Measurements from ENCODE around the gene ETV3. TPM values are rescaled to one million over a fixed set of nuclear protein-coding genes. Genes with fewer than 3 reads are reported as not detected.
A peak's percentile ranks its signal among the peaks of the same experiment; 100 is the strongest.

Gene ETV3
- total RNA-seq, 2 experiments from 2014 or later, result 47.7 to 47.9 TPM

GRCh38 chr1:157090771-157091170, 47.4 kb downstream of the ETV3 start:
- H3K4me3 Mint-ChIP-seq, result no peak overlapping the region
- ChIA-PET POLR2A (interaction anchor here (0.9 to 1.5 kb wide), 3 partner anchors 28 to 65 kb away, joined by 3 to 18 read pairs (median 3); no protein-coding TSS in a partner anchor), CTCF (interaction anchor here (0.8 to 13.6 kb wide), 25 partner anchors 8 to 252 kb away, joined by 3 to 562 read pairs (median 9); partner anchors contain the start of genes ETV3 and ETV3L)
- DNase-seq, result no peak
- TF ChIP-seq CTCF (IDR thresholded peaks at IDR 0.05), result no peak
- ATAC-seq, result no peak
- intact Hi-C loops (cut with micrococcal nuclease), result loop anchor here (2.0 kb wide), 1 partner anchor 66 kb away; no protein-coding TSS in a partner anchor
- H3K27ac Mint-ChIP-seq, result no peak overlapping the region
- H3K36me3 Mint-ChIP-seq (ENCODE audit: low read depth), result no peaks in the 10 kb centered on the region
- H3K4me1 Mint-ChIP-seq (ENCODE audit: low read depth), result no peaks in the 10 kb centered on the region
- peaks cover 5% of the 10 kb centered on the region for H3K27me3 Mint-ChIP-seq
- H3K9me3 Mint-ChIP-seq, result no peaks in the 10 kb centered on the region

- POLR2A ChIA-PET, result interaction anchor here (0.7 to 1.5 kb wide), 4 partner anchors 29 to 67 kb away, joined by 3 to 18 read pairs (median 3); no protein-coding TSS in a partner anchor
- peak; percentile 92 for ATAC-seq
Measured at GRCh38 chr1:157090196-157090647, 48.0 kb downstream of the ETV3 start.

GRCh38 chr1:157089789-157090188, 48.4 kb downstream of the ETV3 start:
- DNase-seq, result no peak
- H3K9me3 Mint-ChIP-seq, result no peaks in the 10 kb centered on the region
- ATAC-seq, result peak; percentile 24
- H3K4me3 Mint-ChIP-seq, result no peak overlapping the region
- CTCF ChIA-PET, result interaction anchor here (0.6 to 13.6 kb wide), 47 partner anchors 9 to 748 kb away, joined by 3 to 562 read pairs (median 4); partner anchors contain the start of genes ETV3 and ETV3L
- no peak for TF ChIP-seq CTCF (IDR thresholded peaks at IDR 0.05)
- POLR2A ChIA-PET, result interaction anchor here (0.7 to 1.5 kb wide), 3 partner anchors 63 to 68 kb away, joined by 3 to 18 read pairs (median 3); no protein-coding TSS in a partner anchor
- intact Hi-C loops (cut with micrococcal nuclease), result loop anchor here (2.0 kb wide), 1 partner anchor 67 kb away; no protein-coding TSS in a partner anchor
- no peaks in the 10 kb centered on the region for H3K36me3 Mint-ChIP-seq (ENCODE audit: low read depth)
- no peaks in the 10 kb centered on the region for H3K4me1 Mint-ChIP-seq (ENCODE audit: low read depth)
- no peak overlapping the region for H3K27ac Mint-ChIP-seq
- H3K27me3 Mint-ChIP-seq, result peaks cover 5% of the 10 kb centered on the region

More at GRCh38 chr1:157090196-157090647, 48.0 kb downstream of the ETV3 start:
- Mint-ChIP-seq H3K27ac (no peak overlapping the region), H3K36me3 (ENCODE audit: low read depth) (no peaks in the 10 kb centered on the region), H3K27me3 (peaks cover 5% of the 10 kb centered on the region), H3K9me3 (no peaks in the 10 kb centered on the region), H3K4me1 (ENCODE audit: low read depth) (no peaks in the 10 kb centered on the region), H3K4me3 (no peak overlapping the region)
- TF ChIP-seq CTCF (IDR thresholded peaks at IDR 0.05), result peak; percentile 93
- intact Hi-C loops (cut with micrococcal nuclease), result loop anchor here (2.0 kb wide), 1 partner anchor 67 kb away; no protein-coding TSS in a partner anchor
- CTCF ChIA-PET, result interaction anchor here (0.6 to 13.6 kb wide), 48 partner anchors 9 to 748 kb away, joined by 3 to 562 read pairs (median 4); partner anchors contain the start of genes ETV3 and ETV3L
- DNase-seq, result peak; percentile 93

- intact Hi-C loops (cut with micrococcal nuclease), result no loop called here
- DNase-seq (no peak), ATAC-seq (no peak)
- H3K36me3 Mint-ChIP-seq (ENCODE audit: low read depth), result no peaks in the 10 kb centered on the region
- TF ChIP-seq CTCF (IDR thresholded peaks at IDR 0.05), result no peak
- H3K27me3 Mint-ChIP-seq, result peaks cover 5% of the 10 kb centered on the region
- POLR2A ChIA-PET, result interaction anchor here (0.6 to 1.9 kb wide), 3 partner anchors 25 to 202 kb away, joined by 3 to 7 read pairs (median 3); no protein-coding TSS in a partner anchor
- no peaks in the 10 kb centered on the region for H3K4me1 Mint-ChIP-seq (ENCODE audit: low read depth)
- H3K27ac Mint-ChIP-seq, result no peak overlapping the region
- no peaks in the 10 kb centered on the region for H3K9me3 Mint-ChIP-seq
- H3K4me3 Mint-ChIP-seq, result no peak overlapping the region
- CTCF ChIA-PET, result interaction anchor here (0.8 to 13.6 kb wide), 6 partner anchors 11 to 65 kb away, joined by 3 to 562 read pairs (median 18); partner anchors contain the start of gene ETV3L
Measured at GRCh38 chr1:157088607-157089006, 49.6 kb downstream of the ETV3 start.

DNA sequence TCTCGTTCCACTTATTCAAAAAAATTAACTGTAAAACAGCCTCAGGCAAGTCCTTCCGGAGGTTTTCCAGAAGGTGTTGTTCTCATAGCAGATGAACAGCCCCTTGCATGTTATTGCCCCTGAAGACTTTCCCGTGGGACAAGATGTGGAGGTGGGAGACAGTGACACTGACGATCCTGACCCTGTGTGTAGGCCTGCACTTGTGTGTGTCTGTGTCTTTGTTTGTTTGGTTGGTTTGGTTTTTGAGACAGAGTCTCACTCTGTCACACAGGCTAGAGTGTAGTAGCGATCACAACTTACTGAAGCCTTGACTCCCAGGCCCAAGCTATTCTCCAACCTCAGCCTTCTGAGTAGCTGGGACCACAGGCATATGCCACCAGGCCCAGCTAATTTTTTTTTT, 51.2 kb downstream of the ETV3 start:
- Mint-ChIP-seq H3K9me3 (no peaks in the 10 kb centered on the region), H3K4me1 (ENCODE audit: low read depth) (no peaks in the 10 kb centered on the region), H3K27ac (no peak overlapping the region), H3K36me3 (ENCODE audit: low read depth) (no peaks in the 10 kb centered on the region), H3K4me3 (no peak overlapping the region), H3K27me3 (peaks cover 5% of the 10 kb centered on the region)
- no peak for DNase-seq
- TF ChIP-seq CTCF (IDR thresholded peaks at IDR 0.05), result no peak
- ChIA-PET CTCF (interaction anchor here (0.9 to 13.6 kb wide), 2 partner anchors 67 to 117 kb away, joined by 3 to 562 read pairs; no protein-coding TSS in a partner anchor), POLR2A (interaction anchor here (1.2 to 1.9 kb wide), 2 partner anchors 65 to 68 kb away, joined by 3 to 7 read pairs; no protein-coding TSS in a partner anchor)
- intact Hi-C loops (cut with micrococcal nuclease), result no loop called here
- ATAC-seq, result no peak
